ENCODE data around the gene SCO2. TPM values are rescaled to one million over a fixed set of nuclear protein-coding genes. Genes with fewer than 3 reads are reported as not detected.

Gene SCO2
- total RNA-seq, 3 donors from 2014 or later, result 1.9 to 6.6 (median 4.3) TPM

DNA sequence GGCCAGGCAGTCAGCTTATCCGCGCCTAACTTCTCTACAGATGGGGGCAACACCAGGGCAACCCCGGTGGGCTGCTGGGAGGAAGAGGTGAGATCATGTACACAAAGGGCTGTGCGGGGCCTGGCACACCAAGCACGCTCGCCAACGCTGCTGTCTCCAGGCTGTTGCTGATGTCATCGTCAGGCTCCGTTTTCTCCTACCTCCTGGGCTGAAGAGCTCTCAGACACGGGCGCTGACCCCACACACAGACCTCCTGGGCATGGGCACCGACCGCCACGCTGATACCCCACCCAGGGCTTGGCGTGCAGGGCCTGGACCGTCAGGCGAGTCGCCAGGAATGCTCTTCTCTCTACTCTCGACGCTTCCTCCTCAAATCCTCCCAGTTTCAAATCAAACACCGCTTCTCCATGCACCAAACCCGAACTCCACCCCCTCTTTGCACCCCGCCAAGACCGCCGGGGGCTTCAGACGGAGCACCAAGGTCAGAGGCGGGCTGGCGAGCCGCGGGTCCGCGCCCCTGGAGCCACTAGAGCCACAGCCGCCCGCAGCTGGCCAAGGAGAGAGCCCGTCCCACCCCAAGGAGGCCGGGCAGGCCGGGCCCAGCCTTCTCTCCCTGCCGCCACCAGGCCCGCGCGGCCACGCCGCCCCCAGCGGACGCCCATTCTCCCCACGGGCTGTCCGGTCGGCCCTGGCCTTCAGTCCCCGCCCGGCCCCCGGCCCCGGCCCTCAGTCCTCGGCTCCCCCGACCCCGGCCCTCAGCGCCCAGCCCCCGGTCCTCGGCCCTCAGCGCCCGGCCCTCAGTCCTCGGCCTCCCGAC lies 51.3 kb downstream of the SCO2 start:
- Histone ChIP-seq H3K27me3 (no peaks in the 10 kb centered on the region), H3K4me3 (peak overlapping the region; percentile 74 to 89 (median 86)), H3K27ac (peak overlapping the region; percentile 86 to 89), H3K4me1 (peaks cover 16 to 45% of the 10 kb centered on the region in 2 donors), H3K9me3 (no peaks in the 10 kb centered on the region), H3K36me3 (no peaks in the 10 kb centered on the region)
- no peak for TF ChIP-seq POLR2AphosphoS5 (IDR thresholded peaks at IDR 0.05)
- TF ChIP-seq, protein P1, sequence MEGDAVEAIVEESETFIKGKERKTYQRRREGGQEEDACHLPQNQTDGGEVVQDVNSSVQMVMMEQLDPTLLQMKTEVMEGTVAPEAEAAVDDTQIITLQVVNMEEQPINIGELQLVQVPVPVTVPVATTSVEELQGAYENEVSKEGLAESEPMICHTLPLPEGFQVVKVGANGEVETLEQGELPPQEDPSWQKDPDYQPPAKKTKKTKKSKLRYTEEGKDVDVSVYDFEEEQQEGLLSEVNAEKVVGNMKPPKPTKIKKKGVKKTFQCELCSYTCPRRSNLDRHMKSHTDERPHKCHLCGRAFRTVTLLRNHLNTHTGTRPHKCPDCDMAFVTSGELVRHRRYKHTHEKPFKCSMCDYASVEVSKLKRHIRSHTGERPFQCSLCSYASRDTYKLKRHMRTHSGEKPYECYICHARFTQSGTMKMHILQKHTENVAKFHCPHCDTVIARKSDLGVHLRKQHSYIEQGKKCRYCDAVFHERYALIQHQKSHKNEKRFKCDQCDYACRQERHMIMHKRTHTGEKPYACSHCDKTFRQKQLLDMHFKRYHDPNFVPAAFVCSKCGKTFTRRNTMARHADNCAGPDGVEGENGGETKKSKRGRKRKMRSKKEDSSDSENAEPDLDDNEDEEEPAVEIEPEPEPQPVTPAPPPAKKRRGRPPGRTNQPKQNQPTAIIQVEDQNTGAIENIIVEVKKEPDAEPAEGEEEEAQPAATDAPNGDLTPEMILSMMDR (IDR thresholded peaks at IDR 0.05), result no peak
- no peak for TF ChIP-seq POLR2A (IDR thresholded peaks at IDR 0.05)
- intact Hi-C loops (cut with DNase I; ENCODE audit: low total_unique reads), result no loop called here
- DNase-seq (ENCODE audit: low spot score in 2 of 2), result no peak

Other genes with a start within 250 kb of the SCO2 start
- gene PLXNB2, start 218.0 kb downstream of the SCO2 start, total RNA-seq, result 100 to 1,000 TPM in 2 of 3 donors, 10 to 100 TPM in 1; 79.0 to 137 (median 122) TPM
- 1 to 10 TPM; 1.8 to 6.9 (median 5.4) TPM for gene DENND6B, start 198.6 kb downstream of the SCO2 start, total RNA-seq
- 10 to 100 TPM; 48.3 to 54.1 (median 49.5) TPM for gene PPP6R2, start 182.3 kb downstream of the SCO2 start, total RNA-seq
- 10 to 100 TPM; 30.6 to 33.1 (median 30.6) TPM for gene SBF1, start 50.6 kb downstream of the SCO2 start, total RNA-seq
- under 1 TPM in 2 of 3 donors, not detected in 1; 0.59 to 0.98 TPM for gene ADM2, start 44.1 kb downstream of the SCO2 start, total RNA-seq
- not detected for gene MIOX, start 38.7 kb downstream of the SCO2 start, total RNA-seq
- gene LMF2, start 17.9 kb downstream of the SCO2 start, total RNA-seq, result 10 to 100 TPM; 35.7 to 54.9 (median 39.5) TPM
- 10 to 100 TPM; 25.9 to 48.2 (median 43.0) TPM for gene NCAPH2, start 17.4 kb downstream of the SCO2 start, total RNA-seq
- gene TYMP, start 4.4 kb upstream of the SCO2 start, total RNA-seq, result 100 to 1,000 TPM in 1 of 3 donors, 10 to 100 TPM in 2; 44.6 to 115 (median 82.9) TPM
- gene KLHDC7B, start 20.3 kb upstream of the SCO2 start, total RNA-seq, result under 1 TPM; 0.16 to 0.33 (median 0.29) TPM
- gene SYCE3, start 37.3 kb upstream of the SCO2 start, total RNA-seq, result not detected
- gene CPT1B, start 52.8 kb upstream of the SCO2 start, total RNA-seq, result 10 to 100 TPM; 13.6 to 40.0 (median 39.4) TPM
- gene CHKB, start 57.3 kb upstream of the SCO2 start, total RNA-seq, result 10 to 100 TPM; 53.9 to 77.6 (median 71.4) TPM
- gene MAPK8IP2, start 75.2 kb upstream of the SCO2 start, total RNA-seq, result 1 to 10 TPM; 1.9 to 2.2 (median 2.0) TPM
- gene ARSA, start 102.6 kb upstream of the SCO2 start, total RNA-seq, result 10 to 100 TPM; 23.8 to 39.0 (median 36.3) TPM
- gene SHANK3, start 147.2 kb upstream of the SCO2 start, total RNA-seq, result 10 to 100 TPM in 1 of 3 donors, 1 to 10 TPM in 2; 4.8 to 28.8 (median 5.9) TPM
- under 1 TPM in 2 of 3 donors, not detected in 1; 0.44 to 0.80 TPM for gene ACR, start 212.6 kb upstream of the SCO2 start, total RNA-seq

All from breast epithelium (tissue), 4 donors.